Neural progenitor cell (in vitro differentiated cells): ENCODE data around the gene TBC1D3.
"Not testable (repeated sequence)": the region's sequence is repeated elsewhere in the genome, so short reads cannot be mapped to it uniquely, and the experiment has no call there.

Source experiments
- CTCF ChIP-seq: fragments of 200-600 bp; sonication (generic); IDR thresholded peaks from 2 replicates; pipeline ENCODE4 v1.5.1; 2017; ENCODE audit warnings: antibody characterized with exemption, mild to moderate bottlenecking
- EZH2 ChIP-seq: fragments of 200-600 bp; sonication (generic); IDR thresholded peaks from 2 replicates; pipeline ENCODE4 v1.6.1; 2017; ENCODE audit warnings: antibody characterized with exemption, mild to moderate bottlenecking, moderate library complexity

DNA sequence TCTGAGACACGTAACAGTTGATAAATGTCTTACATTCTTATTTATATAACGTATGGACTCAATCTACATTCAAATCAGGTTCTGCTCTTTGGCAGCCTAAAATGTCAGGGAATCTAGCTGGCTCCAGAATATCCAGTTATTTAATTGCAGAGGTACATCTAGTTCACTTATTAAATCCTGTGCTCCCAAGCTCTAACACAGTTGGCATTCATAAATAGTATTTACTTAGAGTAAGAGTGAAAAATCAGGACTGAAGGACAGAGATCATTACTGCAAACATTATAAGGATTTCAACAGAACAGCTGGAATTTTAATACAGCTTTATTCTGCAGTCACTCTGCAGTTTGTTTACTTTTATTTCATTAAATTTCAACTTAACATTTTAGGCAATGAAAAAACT, 7.9 kb upstream of the TBC1D3 start:
- not testable (repeated sequence) for TF ChIP-seq CTCF, EZH2
